Measurements from ENCODE around the gene H2AZ1. TPM values are rescaled to one million over a fixed set of nuclear protein-coding genes. Genes with fewer than 3 reads are reported as not detected.

H2AZ1 gene
- total and polyA plus RNA-seq, 2 donors: 204 to 358 TPM

DNA sequence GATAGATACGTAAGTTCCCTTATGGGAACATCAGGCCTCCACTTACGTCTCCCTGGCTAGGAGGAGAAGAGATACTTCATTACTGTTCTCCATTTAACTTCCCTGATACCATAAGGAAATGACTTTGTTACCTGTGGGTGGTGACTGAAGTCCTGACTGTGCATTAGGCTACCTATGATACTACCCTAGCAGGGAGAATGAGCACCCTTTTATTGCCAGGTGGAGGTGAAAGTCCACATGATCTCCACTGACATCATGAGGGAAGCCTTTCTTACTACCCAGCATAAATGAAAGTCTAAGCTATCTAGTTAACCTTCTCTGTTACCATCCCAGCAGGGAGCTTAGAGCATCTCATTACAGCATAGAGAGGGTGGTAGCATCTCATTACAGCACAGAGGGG lies 31.4 kb downstream of the H2AZ1 start:
- no peak overlapping the region for H3K27ac ChIP-seq (ENCODE audit: low read depth)
- no peak overlapping the region for H3K4me3 ChIP-seq (ENCODE audit: low read depth, low read length)
- WGBS: 95% methylated on average over 2 of the region's 2 CpGs
- peaks cover 4% of the 10 kb centered on the region for H3K36me3 ChIP-seq (ENCODE audit: insufficient read depth)
- DNase-seq (ENCODE audit: extremely low spot score): no peak
- no peaks in the 10 kb centered on the region for H3K4me1 ChIP-seq (ENCODE audit: insufficient read depth)

GRCh38 chr4:99917575-99917974 lies 32.5 kb downstream of the H2AZ1 start:
- WGBS: 98% methylated on average over 3 of the region's 3 CpGs
- Histone ChIP-seq H3K4me1 (ENCODE audit: insufficient read depth) (no peaks in the 10 kb centered on the region), H3K27ac (ENCODE audit: low read depth) (no peak overlapping the region), H3K4me3 (ENCODE audit: low read depth, low read length) (no peak overlapping the region), H3K36me3 (ENCODE audit: insufficient read depth) (peaks cover 1% of the 10 kb centered on the region)
- no peak for DNase-seq (ENCODE audit: extremely low spot score)

GRCh38 chr4:99915449-99915848 lies 34.6 kb downstream of the H2AZ1 start:
- no peak overlapping the region for H3K4me3 ChIP-seq (ENCODE audit: low read depth, low read length)
- H3K36me3 ChIP-seq (ENCODE audit: insufficient read depth): peaks cover 1% of the 10 kb centered on the region
- WGBS: 92% methylated on average over 2 of the region's 2 CpGs
- no peak overlapping the region for H3K27ac ChIP-seq (ENCODE audit: low read depth)
- no peaks in the 10 kb centered on the region for H3K4me1 ChIP-seq (ENCODE audit: insufficient read depth)
- no peak for DNase-seq (ENCODE audit: extremely low spot score)

Other genes starting within 250 kb of the H2AZ1 start
- gene DAPP1, start 133.4 kb downstream of the H2AZ1 start, total RNA-seq: 19.6 TPM
- 2.7 TPM for gene DAPP1, start 133.4 kb downstream of the H2AZ1 start, polyA plus RNA-seq
- 68.4 TPM for gene LAMTOR3, start 55.8 kb downstream of the H2AZ1 start, total RNA-seq
- gene LAMTOR3, start 55.8 kb downstream of the H2AZ1 start, polyA plus RNA-seq: 45.0 TPM
- gene DNAJB14, start 3.7 kb downstream of the H2AZ1 start, total RNA-seq: 103 TPM
- gene DNAJB14, start 3.7 kb downstream of the H2AZ1 start, polyA plus RNA-seq: 23.6 TPM
- 10.4 TPM for gene DDIT4L, start 240.2 kb upstream of the H2AZ1 start, total RNA-seq
- gene DDIT4L, start 240.2 kb upstream of the H2AZ1 start, polyA plus RNA-seq: 1.5 TPM